Measurements from ENCODE around the gene ZNF213.
A peak's percentile ranks its signal among the peaks of the same experiment; 100 is the strongest.

The ZNF213 gene

GRCh38 chr16:3101018-3101840 is 33.6 kb upstream of the ZNF213 start:
- no peak for DNase-seq

DNA sequence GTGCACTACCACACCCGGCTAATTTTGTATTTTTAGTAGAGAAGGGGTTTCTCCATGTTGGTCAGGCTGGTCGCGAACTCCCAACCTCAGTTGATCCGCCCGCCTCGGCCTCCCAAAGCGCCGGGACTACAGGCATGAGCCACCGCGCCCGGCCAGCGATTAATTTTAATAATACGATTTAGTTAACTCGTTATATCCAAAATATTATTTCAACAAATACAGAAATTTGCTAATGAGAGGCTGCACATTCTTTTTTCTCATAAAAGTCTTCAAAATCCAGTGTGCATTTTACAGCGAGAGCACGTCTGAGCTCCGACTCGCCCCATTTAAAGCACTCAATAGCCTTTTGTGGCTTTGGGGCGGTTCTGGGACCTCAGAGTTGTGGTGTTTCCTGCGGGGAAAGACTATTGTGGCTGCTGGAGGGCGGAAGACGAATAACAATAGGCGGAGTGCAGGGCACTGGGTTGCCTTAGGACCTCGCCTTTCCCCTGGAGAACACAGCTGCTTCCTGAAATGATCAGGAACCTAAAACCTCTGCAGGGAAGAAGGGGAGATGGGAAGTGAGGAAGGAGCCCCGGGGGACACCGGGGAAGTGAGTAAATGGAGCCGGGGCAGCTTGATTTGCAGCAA is 32.9 kb upstream of the ZNF213 start:
- no peak for DNase-seq

- peak; percentile 87 for DNase-seq
Observed at GRCh38 chr16:3106205-3106928, 28.5 kb upstream of the ZNF213 start.

GRCh38 chr16:3112058-3112880 is 22.6 kb upstream of the ZNF213 start, which contains the start of gene ZNF205:
Gene ZNF205, plus strand, starts transcription at chr16:3112586. Its CDS starts 845 bp downstream, at chr16:3113431.
- DNase-seq, result no peak

GRCh38 chr16:3112881-3113574 is 21.8 kb upstream of the ZNF213 start:
- DNase-seq, result no peak

DNA sequence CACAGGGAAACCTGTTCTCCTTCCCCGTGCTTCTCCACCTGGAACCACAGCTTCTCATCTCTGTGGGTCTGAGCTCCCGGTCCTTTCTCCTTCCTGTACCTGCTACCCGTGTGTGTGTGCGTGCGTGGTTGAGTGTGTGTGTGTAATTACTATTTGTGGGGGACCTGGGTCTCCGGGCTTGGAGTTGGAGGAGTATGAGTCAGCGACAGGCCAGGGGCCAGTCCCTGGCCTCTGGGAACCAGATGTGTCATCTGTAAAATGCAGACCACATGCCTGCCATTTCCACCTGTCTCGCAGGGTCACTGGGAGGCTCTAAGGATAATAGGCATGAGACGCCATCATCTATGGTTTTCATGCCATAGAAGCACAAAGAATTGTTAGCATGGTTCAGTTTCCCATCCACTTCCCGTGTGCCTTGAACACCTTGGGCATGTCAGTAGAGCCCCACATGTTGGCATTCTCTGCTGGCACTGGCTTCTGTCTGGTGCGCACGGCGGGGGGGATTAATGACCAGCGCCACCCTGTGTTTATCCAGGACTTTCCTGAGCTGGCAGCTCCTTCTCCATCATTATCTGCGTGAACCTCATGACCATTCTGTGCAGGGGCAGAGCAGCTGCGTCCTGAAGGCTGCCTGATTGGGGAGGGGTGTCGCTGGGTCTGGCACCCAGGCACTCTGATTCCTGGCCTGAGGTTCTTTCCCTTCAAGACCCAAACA is 20.9 kb upstream of the ZNF213 start:
- DNase-seq, result no peak

DNA sequence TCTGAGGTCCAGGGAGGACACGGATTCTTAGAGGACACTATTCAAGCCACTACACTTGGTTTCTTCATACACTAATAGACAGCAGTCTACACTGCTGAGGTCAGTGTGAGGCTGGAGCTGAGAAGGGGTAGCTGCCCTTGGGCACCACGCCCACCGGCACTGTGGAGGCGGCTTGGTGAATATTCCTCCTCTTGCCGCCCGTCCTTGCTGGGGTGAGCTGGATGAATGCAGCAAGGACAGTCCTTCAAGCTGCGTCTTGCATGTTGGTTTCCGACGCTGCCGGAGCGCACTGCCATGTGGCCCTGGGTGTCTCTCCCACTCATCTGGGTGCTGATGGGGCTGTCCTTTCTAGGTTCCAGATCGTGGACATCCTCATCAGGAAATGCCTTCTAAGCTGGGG is 19.8 kb upstream of the ZNF213 start:
- DNase-seq, result no peak

DNA sequence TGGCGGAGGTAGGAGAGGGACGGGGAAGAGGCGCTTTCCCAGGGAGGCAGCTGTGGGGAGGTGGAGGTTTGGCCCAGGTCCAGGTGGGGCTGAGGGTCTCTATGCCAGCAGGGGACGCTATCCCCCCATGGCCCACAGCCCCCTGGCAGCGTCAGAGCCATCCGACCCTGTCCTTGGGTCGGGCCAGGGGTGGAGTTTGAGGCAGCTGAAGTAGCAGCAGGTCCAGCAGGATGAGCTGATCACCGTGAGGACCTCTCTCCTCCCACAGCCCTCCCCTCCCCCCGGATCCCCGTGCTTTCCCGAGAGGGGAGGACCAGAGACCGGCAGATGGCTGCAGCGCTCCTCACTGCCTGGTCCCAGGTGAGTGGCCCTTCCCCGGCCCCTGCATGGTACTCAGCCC is 19.3 kb upstream of the ZNF213 start:
- DNase-seq, result no peak

GRCh38 chr16:3118204-3118790 is 16.5 kb upstream of the ZNF213 start:
- no peak for DNase-seq

DNA sequence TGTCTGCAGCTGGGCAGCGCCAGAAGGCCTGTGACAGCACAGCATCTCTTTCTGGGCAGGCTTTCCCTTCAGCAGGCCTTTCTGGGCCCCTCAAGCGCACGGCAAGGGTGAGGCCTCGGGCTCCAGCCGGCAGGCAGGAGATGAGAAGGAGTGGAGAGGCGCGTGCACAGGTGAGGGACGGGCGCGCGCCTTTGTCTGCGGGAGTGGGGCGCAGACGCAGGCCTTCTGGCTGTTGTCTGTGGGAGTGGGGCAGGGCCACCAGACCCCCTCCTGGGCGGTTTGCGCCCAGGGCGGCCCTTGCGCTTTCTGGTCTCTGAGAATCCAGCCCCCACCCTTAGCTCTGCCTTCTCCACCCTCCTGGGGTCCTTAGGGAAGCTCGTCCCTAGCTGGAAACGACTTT is 16.0 kb upstream of the ZNF213 start:
- DNase-seq, result no peak

GRCh38 chr16:3119286-3119685 is 15.5 kb upstream of the ZNF213 start:
- no peak for DNase-seq

DNA sequence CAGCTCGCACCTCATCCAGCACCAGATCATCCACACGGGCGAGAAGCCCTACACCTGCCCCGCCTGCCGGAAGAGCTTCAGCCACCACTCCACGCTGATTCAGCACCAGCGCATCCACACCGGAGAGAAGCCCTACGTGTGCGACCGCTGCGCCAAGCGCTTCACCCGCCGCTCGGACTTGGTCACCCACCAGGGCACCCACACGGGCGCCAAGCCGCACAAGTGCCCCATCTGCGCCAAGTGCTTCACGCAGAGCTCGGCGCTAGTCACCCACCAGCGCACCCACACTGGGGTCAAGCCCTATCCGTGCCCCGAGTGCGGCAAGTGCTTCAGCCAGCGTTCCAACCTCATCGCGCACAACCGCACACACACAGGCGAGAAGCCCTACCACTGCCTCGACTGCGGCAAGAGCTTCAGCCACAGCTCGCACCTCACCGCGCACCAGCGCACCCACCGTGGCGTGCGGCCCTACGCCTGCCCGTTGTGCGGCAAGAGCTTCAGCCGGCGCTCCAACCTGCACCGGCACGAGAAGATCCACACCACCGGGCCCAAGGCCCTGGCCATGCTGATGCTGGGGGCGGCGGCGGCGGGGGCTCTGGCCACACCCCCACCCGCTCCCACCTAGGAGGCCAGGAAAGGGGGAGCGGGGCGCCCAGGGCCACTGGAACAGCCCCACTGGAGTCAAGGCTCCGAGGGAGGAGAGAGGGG is 15.0 kb upstream of the ZNF213 start:
- no peak for DNase-seq

- DNase-seq, result no peak
Observed at GRCh38 chr16:3120435-3120834, 14.4 kb upstream of the ZNF213 start.

DNA sequence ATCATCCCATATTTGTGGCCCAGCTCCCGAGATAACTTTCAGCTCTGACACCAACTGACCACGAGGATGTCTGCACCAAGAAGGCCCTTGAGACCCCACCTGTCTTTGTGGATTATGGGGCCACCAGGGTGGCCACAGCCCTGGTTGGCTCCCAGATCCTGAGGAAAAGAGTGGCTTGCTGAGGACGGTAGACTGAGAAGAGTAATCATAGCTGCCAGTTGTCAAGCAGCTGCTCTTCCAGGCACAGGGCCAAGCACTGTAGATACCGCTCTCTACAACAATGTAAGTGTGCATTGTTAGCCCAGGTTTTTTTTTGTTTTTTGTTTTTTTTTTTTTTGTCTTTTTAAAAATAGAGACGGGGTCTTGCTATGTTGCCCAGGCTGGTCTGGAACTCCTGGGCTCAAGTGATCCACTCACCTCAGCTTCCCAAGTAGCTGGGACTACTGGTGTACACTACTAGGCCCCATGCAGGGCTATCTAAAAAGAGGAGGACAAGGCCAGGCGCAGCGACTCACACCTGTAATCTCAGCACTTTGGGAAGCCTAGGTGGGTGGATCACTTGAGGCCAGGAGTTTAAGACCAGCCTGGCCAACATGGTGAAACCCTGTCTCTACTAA is 12.9 kb upstream of the ZNF213 start:
- DNase-seq, result no peak

DNA sequence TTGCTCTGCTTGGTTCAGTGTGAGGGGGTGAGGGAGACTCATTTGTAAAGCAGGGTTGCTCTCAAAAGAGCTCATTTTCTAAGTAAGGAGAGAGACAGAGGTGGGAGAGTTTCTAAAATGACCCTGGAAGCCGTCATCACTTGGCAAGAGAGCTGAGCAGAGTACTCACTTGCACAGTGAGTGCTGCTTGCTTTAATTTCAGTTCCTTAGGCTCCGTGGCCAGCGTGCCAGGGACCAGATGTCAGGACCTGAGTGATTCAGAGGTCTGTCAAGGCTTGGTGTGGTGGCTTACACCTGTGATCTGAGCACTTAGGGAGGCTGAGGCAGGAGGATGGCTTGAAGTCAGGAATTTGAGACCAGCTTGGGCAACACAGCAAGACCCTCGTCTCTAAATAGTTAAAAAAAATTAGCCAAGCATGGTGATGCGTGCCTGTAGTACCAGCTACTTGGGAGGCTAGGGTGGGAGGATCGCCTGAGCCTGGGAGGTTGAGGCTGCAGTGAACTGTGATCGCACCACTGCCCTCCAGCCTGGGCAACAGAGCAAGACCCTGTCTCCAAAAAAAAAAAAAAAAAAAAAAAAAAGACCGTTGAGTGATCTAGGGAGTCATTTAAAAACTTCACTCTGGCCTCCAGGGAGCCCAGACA is 11.8 kb upstream of the ZNF213 start:
- no peak for DNase-seq

DNA sequence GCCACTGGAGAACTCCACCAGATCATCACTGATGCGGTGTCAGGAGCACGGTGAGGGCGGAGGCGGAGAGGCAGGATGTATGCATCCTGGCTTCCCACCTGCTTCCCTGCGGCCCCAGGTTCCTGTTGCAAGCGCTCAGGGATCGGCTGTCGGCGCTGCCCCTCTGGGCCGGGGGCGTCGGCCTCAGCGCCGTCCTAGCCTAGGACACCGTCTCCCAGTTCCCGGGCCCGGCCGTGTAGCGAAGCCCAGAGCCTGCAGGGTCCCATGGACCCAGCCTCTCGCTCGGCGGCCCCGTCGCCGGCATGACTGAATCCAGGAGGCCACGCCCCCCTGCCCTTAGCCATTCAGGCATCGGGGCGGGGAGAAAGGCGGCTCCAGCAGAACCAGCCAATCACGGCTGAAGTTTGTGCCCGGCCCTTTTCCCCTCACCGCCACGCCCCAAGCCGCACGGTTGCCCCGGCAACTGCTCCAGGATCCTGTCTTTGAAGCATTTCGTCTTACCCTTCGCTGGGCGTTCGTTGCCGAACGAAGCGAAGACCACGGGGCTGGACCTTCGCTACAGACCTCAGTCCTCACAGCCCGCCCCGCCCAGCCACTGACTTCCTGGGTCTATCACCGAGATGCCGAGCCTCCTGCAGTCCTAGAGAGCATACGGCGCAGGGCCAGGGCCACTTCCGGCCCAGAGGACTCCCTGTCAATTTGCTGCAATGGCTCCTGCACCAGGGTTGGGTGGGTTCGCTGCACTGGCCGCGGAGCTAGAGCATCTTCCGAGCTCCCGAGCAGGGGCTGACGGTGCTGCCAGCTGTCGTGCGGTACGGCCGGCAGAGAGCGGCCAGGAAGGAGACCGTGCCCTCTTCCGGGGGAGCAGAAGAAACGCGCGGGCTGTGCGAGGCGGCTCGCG is 10.6 kb upstream of the ZNF213 start:
- peak; percentile 97 for DNase-seq

DNA sequence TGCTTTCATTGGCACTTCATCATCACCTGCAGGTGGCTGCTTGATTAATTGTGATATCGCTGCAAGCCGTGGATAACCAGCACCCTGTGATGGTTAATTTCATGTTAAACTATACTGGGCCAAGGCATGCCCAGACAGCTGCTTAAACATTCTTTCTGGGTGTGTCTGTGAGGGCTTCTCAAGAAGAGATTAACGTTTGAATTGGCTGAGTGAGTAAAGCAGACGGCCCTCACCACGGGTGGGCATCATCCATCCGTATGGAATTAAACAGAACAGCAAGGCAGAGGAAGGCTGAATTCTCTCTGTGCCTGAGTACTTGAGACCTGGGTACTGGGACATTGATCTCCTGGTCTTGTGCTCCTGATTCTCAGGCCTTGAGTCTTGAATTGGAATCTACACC is 7.1 kb upstream of the ZNF213 start:
- no peak for DNase-seq
